ENCODE results near the gene CA5A. TPM values are rescaled to one million over a fixed set of nuclear protein-coding genes. Genes with fewer than 3 reads are reported as not detected.
A peak's percentile ranks its signal among the peaks of the same experiment; 100 is the strongest.

CA5A gene
- total and polyA plus RNA-seq, 2 of the 13 experiments (the other 11 are each of a cell fraction or from before 2014, with no cell fraction given) = 66.8 to 106 TPM

DNA sequence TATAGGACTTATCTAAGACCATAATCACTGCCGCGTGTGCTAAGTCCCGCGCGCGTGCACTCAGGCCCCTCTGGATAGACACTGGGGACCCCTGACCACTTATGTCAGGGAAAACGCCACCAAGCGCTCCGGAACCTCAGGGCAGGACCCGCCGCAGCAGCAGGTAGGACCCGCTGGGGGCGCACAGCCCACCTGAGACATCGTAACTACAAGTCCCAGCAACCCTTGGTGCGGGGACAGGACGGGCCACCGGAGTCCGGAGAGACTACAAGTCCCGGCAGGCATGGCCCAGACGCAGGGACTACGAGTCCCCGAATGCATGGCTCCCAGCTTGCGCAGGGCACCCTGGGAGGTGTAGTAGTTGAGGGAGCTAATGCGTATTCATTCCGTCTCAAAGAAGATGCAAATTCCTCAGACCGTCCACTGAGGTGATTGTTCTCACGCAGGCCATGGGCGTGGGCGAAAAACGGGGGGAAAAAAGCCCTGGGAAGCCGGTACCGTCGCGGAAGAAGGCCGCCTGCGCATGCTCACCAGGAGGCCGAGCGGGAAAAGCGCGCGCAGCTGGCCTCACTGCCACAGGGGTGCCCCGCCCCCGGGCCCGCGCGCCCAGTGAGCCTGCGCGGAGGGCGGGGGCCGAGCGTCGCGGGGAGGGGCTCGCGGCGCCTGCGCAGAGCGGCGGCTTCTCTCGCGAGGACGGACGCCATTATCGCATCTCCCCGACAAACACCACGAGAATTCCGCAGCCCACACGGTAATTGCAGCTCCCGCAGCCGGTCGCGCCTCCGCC lies 14.6 kb upstream of the CA5A start, which contains the start of gene BANP (continued):
- no peak for TF ChIP-seq FOXA1 (IDR thresholded peaks at IDR 0.05)
- peak; percentile 40; the same call in 1 of the 2 replicates for TF ChIP-seq FOXA1 (CRISPR knock-in tag; IDR thresholded peaks at IDR 0.05)
- no peak; the same call in 1 of the 2 replicates for TF ChIP-seq MBNL3 (CRISPR knock-in tag; conservative IDR thresholded peaks at IDR 0.05)
- TF ChIP-seq DMAP1 (CRISPR knock-in tag; IDR thresholded peaks at IDR 0.05) = peak; percentile 73; the same call in 1 of the 2 replicates
- TF ChIP-seq SMARCC2 (IDR thresholded peaks at IDR 0.05) = no peak
- TF ChIP-seq SIN3B (IDR thresholded peaks at IDR 0.05; ENCODE audit: low read length) = peak; percentile 71; the same call in 1 of the 2 replicates
- TF ChIP-seq, protein P1, sequence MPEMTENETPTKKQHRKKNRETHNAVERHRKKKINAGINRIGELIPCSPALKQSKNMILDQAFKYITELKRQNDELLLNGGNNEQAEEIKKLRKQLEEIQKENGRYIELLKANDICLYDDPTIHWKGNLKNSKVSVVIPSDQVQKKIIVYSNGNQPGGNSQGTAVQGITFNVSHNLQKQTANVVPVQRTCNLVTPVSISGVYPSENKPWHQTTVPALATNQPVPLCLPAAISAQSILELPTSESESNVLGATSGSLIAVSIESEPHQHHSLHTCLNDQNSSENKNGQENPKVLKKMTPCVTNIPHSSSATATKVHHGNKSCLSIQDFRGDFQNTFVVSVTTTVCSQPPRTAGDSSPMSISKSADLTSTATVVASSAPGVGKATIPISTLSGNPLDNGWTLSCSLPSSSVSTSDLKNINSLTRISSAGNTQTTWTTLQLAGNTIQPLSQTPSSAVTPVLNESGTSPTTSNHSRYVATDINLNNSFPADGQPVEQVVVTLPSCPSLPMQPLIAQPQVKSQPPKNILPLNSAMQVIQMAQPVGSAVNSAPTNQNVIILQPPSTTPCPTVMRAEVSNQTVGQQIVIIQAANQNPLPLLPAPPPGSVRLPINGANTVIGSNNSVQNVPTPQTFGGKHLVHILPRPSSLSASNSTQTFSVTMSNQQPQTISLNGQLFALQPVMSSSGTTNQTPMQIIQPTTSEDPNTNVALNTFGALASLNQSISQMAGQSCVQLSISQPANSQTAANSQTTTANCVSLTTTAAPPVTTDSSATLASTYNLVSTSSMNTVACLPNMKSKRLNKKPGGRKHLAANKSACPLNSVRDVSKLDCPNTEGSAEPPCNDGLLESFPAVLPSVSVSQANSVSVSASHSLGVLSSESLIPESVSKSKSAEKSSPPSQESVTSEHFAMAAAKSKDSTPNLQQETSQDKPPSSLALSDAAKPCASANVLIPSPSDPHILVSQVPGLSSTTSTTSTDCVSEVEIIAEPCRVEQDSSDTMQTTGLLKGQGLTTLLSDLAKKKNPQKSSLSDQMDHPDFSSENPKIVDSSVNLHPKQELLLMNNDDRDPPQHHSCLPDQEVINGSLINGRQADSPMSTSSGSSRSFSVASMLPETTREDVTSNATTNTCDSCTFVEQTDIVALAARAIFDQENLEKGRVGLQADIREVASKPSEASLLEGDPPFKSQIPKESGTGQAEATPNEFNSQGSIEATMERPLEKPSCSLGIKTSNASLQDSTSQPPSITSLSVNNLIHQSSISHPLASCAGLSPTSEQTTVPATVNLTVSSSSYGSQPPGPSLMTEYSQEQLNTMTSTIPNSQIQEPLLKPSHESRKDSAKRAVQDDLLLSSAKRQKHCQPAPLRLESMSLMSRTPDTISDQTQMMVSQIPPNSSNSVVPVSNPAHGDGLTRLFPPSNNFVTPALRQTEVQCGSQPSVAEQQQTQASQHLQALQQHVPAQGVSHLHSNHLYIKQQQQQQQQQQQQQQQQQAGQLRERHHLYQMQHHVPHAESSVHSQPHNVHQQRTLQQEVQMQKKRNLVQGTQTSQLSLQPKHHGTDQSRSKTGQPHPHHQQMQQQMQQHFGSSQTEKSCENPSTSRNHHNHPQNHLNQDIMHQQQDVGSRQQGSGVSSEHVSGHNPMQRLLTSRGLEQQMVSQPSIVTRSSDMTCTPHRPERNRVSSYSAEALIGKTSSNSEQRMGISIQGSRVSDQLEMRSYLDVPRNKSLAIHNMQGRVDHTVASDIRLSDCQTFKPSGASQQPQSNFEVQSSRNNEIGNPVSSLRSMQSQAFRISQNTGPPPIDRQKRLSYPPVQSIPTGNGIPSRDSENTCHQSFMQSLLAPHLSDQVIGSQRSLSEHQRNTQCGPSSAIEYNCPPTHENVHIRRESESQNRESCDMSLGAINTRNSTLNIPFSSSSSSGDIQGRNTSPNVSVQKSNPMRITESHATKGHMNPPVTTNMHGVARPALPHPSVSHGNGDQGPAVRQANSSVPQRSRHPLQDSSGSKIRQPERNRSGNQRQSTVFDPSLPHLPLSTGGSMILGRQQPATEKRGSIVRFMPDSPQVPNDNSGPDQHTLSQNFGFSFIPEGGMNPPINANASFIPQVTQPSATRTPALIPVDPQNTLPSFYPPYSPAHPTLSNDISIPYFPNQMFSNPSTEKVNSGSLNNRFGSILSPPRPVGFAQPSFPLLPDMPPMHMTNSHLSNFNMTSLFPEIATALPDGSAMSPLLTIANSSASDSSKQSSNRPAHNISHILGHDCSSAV (CRISPR knock-in tag; IDR thresholded peaks at IDR 0.05; ENCODE audit: borderline replicate concordance) = no peak
- TF ChIP-seq ZNF431 (CRISPR knock-in tag; IDR thresholded peaks at IDR 0.05; ENCODE audit: borderline replicate concordance, low read depth) = peak; percentile 38
- peak; percentile 86; the same call in 1 of the 2 replicates for TF ChIP-seq ZNF761 (CRISPR knock-in tag; conservative IDR thresholded peaks at IDR 0.05)
- no peak for TF ChIP-seq ZNF432 (CRISPR knock-in tag; IDR thresholded peaks at IDR 0.05; ENCODE audit: borderline replicate concordance)
- peak; percentile 91 for TF ChIP-seq ZMYM3 (CRISPR knock-in tag; IDR thresholded peaks at IDR 0.05)
- peak; percentile 94 for TF ChIP-seq FOXK1 (CRISPR knock-in tag; IDR thresholded peaks at IDR 0.05; ENCODE audit: borderline replicate concordance, low read depth)
- 0 out of 2 replicates have a peak, but pooled peaks have one; percentile 19 for TF ChIP-seq ZNF746 (CRISPR knock-in tag; IDR thresholded peaks at IDR 0.05)
- no peak for TF ChIP-seq ATF7 (IDR thresholded peaks at IDR 0.05)
- 0 out of 2 replicates have a peak, but pooled peaks have one; percentile 62 for TF ChIP-seq ATF7 (CRISPR knock-in tag; IDR thresholded peaks at IDR 0.05)
- TF ChIP-seq ZNF253 (CRISPR knock-in tag; IDR thresholded peaks at IDR 0.05; ENCODE audit: borderline replicate concordance) = no peak
- TF ChIP-seq ZNF670 (CRISPR knock-in tag; IDR thresholded peaks at IDR 0.05; ENCODE audit: borderline replicate concordance) = peak; percentile 98; the same call in 1 of the 2 replicates
- peak; percentile 91; the same call in 1 of the 2 replicates for TF ChIP-seq NRL (CRISPR knock-in tag; IDR thresholded peaks at IDR 0.05; ENCODE audit: borderline replicate concordance)
- TF ChIP-seq MTA3 (CRISPR knock-in tag; IDR thresholded peaks at IDR 0.05) = no peak
- TF ChIP-seq, protein P2, sequence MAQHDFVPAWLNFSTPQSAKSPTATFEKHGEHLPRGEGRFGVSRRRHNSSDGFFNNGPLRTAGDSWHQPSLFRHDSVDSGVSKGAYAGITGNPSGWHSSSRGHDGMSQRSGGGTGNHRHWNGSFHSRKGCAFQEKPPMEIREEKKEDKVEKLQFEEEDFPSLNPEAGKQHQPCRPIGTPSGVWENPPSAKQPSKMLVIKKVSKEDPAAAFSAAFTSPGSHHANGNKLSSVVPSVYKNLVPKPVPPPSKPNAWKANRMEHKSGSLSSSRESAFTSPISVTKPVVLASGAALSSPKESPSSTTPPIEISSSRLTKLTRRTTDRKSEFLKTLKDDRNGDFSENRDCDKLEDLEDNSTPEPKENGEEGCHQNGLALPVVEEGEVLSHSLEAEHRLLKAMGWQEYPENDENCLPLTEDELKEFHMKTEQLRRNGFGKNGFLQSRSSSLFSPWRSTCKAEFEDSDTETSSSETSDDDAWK (CRISPR knock-in tag; IDR thresholded peaks at IDR 0.05) = no peak
- TF ChIP-seq RBM39 (IDR thresholded peaks at IDR 0.05; ENCODE audit: low read depth, low read length, poor library complexity, severe bottlenecking) = peak; percentile 82
